NCI-H2107 (cell line): ENCODE measurements around the gene UNC93B1.
"Not testable (repeated sequence)": the region's sequence is repeated elsewhere in the genome, so short reads cannot be mapped to it uniquely, and the experiment has no call there.

Experiments
- DNase-seq: peaks from one replicate; lab custom pipeline; 2025; lab: John Stamatoyannopoulos, UW

UNC93B1 gene

DNA sequence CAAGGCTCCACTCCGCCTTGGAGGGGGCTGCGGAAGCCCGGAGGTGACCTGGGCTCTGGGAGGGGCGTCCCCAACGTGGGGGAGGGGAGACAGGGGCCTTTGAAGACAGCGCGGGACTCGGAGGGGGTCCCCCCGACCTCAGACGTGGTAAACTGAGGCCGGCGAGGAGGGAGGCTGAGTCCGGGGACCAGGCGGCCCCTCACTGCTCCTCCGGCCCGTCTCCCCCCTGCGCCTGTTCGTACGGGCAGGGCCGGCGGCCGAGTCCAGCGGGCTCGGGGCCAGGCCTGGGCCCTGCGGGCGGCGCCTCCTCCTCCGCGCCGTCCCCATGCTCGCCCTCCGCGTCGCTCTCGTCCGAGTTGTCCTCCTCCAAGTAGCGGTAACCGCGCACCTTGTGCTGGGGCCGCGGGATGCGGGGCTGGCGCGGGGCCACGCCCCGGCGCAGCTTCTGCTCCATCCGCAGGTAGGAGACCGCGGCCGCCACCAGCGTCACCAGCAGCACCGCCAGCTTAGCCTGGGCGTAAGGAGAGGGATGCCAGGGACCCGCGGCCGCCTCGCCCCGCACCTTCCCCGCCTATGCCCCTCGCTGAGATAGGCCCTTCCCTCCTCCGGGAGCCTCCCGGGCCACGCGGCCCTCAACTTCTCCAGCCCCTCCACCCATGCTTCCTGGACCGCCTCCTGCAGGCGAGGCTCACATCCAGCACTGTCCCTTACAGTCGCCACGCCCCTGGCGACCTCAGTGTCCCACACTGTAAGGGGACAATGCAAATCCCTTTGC, 12.4 kb downstream of the UNC93B1 start:
- not testable (repeated sequence) for DNase-seq

DNA sequence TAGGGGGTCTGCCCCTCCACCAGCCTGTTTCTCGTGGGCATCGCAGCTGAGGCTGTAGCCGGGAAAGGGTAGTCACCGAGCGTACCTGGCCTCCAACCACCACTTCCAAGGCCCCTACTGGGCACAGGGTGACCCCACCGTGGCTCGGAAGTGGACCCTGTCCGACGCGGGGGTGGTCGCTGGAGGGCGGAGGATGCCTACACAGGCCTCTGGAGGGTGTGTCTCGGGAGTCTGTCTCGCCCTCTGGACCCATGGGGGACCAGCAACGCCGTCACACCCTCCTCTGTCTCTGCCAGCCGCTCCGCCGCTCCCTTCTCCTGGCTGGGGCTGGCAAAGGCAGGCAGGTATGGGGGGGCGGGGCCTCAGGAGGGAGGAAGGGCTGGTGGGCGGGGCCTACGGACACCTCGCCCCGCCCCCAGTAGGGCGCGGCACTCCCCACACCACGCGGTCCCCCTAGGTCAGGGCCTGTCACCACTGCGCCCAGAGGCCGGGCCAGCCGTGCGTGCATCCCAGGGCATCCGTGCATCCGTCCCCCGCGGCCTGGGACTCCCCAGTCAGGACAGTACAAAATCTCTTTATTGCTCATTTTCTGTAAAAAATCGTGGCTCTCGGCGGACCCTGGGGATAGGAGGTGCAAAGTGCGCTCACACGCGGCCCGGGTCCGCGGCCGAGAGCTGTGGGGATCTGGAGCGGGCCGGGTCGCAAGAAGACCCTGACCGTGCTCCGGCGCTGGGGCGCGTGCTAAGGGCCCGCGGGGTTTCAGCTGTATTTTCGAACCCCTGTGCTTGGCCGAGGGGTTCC, 13.2 kb downstream of the UNC93B1 start:
- DNase-seq: not testable (repeated sequence)

DNA sequence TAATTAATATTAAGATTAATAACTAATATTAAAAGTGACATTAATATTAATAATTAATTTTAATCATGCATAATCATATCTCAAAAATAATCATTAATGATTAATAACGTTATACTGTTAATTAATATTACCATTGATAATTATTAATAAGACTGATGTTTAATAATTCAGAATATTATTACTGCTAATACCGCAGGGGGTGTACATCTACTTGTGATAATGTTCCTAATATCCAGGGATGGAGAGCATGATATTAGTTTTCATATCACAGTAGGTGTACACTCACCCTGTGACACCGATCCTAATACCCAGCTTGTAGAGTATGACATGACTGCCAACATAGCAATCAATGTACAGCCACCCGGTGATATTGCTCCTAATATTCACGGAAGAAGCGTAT, 18.6 kb downstream of the UNC93B1 start:
- DNase-seq: not testable (repeated sequence)

DNA sequence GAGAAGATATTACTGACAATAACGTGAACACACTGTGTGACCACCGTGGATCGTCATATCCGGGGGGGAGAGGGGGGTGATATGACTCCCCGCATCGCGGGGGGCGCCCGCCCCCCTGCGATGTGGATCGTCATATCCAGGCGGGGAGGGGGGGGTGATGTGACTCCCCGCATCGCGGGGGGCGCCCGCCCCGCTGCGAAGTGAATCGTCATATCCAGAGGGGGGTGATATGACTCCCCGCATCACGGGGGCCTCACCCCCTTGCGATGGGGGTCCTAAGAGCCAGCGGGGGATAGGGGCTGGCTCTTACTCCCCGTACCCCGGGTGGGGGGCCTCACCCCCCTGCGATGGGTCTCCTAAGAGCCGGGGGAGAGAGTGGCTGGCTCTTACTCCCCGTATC, 19.9 kb downstream of the UNC93B1 start:
- no peak for DNase-seq

DNA sequence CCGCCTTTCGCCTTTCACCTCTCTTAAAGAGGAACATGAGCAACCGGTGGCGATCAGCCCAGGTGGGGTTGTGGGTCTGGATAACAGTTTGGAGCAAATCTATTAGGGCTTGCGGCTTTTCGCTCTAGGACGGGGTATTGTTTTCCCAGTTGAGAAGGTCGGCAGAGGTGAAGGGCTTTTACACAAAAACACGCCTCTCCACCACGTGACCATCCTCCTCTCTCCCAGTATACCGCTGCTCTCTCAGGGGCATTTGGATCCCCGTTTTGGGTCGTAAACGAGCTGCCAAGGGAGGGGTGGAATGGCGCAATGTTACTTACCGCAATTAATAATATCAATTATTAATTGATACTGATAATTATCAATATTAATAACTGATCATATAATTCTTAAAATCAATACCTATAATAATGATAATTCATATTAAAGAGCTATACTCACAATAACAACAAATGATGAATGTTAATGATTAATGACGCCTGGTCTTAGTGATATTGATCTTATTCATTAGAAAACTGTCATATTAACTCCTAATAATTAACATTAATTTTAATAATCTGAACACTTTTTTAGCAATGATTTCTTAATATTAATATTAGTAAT, 21.5 kb downstream of the UNC93B1 start:
- not testable (repeated sequence) for DNase-seq

DNA sequence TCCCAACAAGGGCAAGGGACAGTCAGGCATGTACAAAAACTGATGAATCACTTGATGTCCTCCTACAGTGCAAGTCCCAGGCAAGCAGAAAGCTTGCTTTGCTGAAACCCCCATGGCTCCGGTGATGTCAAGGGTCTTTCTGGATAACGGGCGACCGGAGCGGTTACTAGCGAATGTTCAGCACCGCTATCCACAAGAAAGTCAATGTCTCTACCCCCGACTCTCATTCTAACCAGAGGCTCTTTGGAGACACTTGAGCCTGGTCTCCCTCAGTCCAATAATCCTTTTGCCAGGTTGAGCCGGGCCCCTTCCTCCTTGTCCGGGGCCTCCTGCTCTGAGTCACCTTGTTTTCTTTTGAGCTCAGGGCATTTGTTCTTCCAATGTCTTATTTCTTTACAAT, 22.7 kb downstream of the UNC93B1 start:
- DNase-seq: not testable (repeated sequence)

DNA sequence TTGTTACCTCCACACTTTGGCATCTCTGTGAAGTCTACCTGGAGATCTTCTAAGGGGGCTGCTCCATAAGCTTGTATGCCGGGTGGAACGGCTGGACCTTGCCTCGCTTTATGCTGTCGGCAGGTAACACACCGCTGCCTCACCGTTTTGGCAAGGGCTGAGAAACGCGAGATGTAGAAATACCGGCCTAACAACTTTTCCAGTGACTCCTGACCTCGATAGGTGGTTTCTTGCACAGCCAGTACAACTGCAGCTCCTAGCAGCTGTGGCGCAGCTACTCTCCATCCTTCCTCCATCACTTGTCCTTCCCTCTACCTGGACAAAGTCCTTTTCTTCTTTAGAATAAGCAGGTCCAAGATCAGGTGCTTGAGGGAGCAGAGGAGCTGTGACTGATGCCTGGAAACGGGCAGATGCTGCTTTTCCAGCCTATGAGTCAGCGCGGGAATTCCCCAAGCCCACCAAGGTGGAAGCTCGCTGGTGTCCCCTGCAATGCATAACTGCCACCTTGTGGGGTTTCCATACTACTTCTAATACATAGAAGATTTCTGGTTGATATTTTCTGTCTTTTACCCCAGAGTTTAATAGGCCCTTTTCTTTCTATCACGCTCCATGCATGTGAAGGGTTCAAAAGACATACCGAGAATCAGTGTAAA, 25.0 kb downstream of the UNC93B1 start:
- not testable (repeated sequence) for DNase-seq

DNA sequence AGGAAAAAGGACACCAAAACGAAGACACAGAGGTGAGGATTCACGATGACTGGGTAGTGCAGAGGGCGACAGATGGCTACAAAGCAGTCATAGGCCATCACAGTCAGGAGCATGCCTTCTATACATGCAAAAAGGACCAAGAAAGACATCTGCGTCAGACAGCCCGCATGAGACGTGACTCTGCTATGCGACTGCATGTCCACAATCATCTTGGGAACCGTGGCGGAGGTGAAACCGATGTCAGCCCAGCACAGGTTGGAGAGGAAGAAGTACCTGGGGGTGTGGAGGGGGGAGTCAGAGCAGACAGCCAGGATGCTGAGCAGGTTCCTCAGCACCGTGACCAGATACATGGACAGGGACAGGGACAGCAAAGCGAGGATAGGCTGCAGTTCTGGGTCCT, 29.2 kb downstream of the UNC93B1 start:
- not testable (repeated sequence) for DNase-seq

DNA sequence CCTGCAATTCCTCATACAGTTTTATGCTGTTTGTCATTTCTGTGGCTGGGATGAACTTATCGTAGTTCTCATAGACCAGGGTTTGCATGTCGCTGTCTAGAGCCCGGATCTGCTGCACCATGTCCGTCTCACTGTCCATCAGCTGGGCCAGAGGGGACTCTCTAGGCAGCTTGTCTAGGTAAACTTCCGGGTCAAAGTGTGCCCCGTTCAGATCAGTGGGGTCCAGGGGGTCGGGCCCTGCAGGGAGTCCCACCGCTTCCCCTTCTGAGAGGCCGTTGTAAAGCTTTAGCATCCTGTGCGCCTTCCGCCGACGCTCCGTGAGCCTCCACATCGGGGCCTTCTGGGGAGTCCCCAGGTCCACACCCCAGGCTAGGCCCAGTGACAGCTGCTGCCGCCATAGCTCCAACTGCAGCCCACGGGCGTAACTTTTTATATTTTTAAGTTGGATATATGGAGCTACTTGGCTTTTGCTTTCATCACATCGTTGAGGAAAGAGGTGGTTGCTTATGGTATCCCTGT, 38.0 kb downstream of the UNC93B1 start:
- not testable (repeated sequence) for DNase-seq

DNA sequence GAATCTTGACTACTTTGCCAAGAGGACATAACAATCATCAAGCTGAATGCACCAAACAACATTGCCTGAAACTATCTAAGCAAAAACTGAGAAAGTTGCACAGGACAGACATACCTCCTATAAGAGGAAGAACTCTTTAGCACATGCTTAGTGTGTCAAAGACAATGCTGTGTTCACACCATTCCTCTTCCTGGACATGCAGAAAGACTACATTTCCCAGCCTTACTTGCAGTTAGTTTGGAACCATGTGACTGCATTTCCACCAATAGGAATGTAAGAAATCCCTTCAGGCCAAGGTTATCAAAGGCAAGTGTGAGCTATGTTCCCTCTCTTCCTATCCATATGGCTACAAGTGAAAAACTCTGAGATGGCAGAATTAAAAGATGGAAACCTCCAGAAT, 39.2 kb downstream of the UNC93B1 start:
- DNase-seq: not testable (repeated sequence)

DNA sequence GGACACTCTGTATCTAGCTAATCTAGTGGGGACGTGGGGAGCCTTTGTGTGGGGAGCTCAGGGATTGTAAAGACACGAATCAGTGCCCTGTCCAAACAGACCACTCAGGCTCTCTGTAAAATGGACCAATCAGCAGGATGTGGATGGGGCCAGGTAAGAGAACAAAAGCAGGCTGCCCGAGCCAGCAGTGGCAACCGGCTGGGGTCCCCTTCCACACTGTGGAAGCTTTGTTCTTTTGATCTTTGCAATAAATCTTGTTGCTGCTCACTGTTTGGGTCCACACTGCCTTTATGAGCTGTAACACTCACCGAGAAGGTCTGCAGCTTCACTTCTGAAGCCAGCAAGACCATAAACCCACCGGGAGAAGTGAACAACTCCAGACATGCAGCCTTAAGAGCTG, 40.0 kb downstream of the UNC93B1 start:
- DNase-seq: not testable (repeated sequence)

DNA sequence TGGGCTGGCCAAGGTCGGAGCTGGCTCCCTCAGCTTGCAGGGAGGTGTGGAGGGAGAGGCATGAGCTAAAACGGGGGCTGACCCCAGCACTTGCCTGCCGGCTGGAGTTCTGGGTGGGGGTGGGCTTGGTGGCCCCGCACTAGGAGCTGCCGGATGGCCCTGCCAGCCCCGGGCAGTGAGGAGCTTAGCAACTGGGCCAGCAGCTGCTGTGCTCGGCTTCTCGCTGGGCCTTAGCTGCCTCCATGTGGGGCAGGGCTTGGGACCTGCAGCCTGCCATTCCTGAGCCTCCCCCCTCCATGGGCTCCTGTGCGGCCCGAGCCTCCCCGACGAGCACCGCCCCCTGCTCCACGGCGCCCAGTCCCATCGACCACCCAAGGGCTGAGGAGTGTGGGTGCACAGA, 40.7 kb downstream of the UNC93B1 start:
- DNase-seq: not testable (repeated sequence)

DNA sequence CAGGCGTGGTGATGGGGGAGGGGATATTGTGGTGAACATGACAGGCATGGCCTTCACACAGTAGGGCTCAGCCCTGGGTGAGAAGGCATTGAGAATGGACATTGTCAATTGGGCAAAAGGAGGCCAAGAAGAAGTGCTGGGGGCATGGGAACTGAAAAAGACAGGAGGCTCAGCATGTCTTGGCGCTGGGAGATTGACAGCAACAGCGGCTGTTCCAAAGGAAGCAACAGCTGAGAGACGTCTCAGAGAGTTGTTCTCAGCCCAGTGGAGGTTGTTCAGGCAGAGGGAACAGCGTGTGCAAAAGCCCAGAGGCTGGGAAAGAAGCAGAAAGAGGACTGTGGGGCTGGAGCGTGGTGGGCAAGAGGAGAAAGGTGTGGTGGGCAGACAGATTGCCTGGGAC, 47.7 kb downstream of the UNC93B1 start:
- DNase-seq: not testable (repeated sequence)

DNA sequence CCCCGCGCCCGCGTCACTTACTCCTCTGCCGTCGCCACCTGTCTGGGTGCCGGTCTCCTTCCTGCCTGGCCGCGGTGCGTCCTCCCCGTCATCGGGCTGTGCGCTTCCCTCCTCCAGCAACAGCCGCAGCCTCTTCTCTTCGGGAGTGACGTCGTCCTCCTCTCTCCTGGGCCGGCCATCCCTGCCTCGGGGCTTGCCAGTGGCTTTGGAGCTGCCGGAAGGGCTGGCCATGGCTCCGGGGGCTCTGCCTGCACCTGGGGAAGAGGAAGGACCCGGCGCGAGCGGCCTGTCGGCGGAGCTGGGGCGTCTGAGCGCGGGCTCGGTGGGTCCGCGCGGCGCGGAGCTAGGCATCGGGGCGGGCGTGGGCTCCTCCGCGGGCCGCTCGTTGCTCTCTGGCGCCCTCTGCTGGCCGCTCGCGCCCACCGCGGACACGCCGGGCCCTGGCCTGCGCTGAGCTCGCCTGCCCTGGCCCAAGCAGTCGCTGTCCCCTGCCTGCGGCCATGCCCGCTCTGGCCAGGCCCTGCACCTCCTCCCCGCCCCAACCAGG, 48.4 kb downstream of the UNC93B1 start:
- DNase-seq: not testable (repeated sequence)

DNA sequence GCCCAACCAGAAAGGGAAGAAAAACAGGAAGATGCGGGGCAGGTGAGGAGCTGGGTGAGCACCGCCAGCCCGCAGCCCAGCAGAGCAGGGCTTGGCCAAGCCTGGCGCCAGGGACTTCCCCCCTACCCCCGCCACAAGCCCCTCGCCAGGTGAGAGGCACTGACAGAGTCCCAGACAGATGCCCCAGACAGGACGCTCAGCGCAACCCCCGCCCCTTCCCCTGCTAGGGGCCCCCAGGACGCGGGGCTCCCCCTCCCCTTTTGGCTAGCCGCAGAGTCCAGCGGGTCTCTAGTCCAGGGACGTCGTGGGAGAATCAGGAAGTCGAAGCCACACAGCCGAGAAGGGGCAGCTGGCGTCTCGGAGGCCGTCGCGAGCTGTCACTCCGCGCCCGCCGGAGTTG, 48.9 kb downstream of the UNC93B1 start:
- not testable (repeated sequence) for DNase-seq

DNA sequence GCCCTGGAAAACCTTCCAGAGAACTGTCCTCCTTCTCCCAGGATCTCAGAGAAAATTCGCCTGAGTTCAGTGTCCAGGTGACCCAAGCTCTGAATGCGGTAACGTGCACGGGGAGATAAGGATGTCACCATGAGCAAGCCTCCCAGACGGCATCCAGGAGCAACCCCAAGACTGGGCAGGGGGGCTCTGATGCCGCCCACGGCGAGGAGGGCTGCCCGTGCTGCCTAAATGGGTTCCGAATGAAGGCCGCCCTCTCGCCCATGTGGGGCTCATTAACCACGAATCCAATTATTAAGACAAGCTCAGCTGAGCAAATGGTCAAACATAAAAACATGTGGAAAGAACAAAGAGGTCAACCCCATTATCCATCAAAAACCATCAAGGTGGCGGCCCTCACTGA, 49.6 kb downstream of the UNC93B1 start:
- not testable (repeated sequence) for DNase-seq

DNA sequence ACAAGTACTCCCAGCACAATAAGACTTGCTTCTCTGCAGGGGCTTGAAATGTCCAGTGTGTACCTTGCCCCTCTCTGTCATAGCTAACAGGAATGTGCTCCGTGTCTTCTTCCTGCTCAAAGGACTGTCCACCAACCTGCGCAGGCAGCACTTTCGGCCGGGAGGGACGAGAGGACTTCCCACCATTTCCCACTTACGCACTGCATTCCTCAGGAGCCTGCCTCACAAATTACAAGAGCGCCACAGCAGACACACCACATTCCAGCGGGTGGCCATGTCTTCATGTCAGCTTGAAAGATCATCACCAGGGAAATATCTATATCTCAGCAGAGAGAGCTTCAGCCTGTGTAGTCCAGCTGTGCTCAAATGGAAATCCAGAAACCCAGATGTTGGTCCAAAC, 53.2 kb downstream of the UNC93B1 start:
- not testable (repeated sequence) for DNase-seq

DNA sequence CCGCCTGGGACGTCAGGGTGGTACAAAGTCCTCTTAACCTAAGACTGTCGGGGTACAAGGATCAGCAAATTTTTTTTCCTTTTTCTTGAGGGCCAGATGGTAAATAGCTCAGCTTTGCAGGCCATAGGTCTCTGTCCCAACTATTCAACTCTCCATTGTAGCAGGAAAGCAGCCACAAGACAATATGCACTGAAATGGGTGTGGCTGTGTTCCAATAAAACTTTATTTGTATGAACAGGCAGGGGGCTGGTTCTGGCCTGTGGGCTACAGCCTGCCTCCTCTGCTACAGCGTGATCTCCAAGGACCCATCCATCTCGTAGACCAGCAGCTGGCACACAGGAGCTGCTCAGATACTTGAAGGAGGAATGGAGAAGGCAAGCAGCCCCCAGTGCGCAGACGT, 56.1 kb downstream of the UNC93B1 start:
- DNase-seq: not testable (repeated sequence)

DNA sequence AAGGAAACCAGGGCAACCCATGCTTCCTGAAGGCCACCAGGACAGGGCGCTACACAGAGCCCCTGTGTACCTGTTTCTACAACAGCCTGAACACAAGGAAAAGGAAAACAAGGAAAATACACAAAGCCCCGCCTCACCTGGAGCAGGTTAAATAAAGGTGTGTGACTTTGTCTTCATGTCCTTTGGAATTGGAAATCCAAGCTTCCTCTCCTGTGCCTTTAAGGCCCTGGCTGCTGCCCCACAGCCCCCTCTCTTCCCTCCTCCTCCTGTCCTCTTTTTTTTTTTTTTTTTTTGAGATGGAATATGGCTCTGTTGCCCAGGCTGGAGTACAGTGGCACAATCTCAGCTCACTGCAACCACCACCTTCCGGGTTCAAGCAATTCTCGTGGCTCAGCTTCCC, 57.5 kb downstream of the UNC93B1 start:
- not testable (repeated sequence) for DNase-seq

DNA sequence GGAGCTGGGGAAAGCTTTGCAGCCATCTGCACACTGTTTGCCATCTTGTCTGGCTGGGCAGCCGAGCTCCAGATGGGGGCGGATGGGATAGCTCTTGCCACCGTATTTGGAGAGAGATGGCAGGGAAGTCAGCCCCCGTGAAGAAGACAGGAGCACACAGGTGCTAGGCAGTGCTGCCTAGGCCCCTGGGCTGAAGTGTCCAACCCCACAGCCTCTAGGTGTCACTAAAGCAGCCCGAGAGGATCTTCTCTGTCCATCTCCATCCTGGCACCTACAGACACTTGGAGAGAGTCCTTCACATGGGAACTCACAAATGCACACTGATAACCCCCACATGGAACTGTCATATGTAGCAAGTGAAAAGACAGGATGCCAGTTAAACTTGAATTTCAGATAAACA, 60.5 kb downstream of the UNC93B1 start:
- DNase-seq: not testable (repeated sequence)
